H9 (cell line): ENCODE measurements around the gene TOR1B. TPM values are rescaled to one million over a fixed set of nuclear protein-coding genes. Genes with fewer than 3 reads are reported as not detected.

Experiments used
- DNase-seq: peaks from one replicate; pipeline ENCODE4 v3.0.0-alpha.2; 2017
- H2AFZ ChIP-seq: one replicate; pipeline ENCODE4 v1.6.1; 2013; ENCODE audit warnings: mild to moderate bottlenecking, low read length, control low read depth, moderate library complexity
- H2AK5ac ChIP-seq: 2 replicates; pipeline ENCODE4 v1.6.1; 2013; ENCODE audit warnings: low read length, control low read depth, mixed read lengths; ENCODE audit not compliant: insufficient read length
- H2BK120ac ChIP-seq: one replicate; pipeline ENCODE4 v1.6.1; 2013; ENCODE audit warnings: low read depth, mild to moderate bottlenecking, low read length, control low read depth, inconsistent platforms; ENCODE audit not compliant: poor library complexity, severe bottlenecking
- H2BK12ac ChIP-seq: 2 replicates; pipeline ENCODE4 v1.6.1; 2013; ENCODE audit warnings: low read length, control low read depth, mixed read lengths, low read depth; ENCODE audit not compliant: insufficient read length
- H2BK15ac ChIP-seq: 2 replicates; pipeline ENCODE4 v1.6.1; 2013; ENCODE audit warnings: low read depth, low read length, control low read depth
- H2BK20ac ChIP-seq: one replicate; pipeline ENCODE4 v1.6.1; 2013; ENCODE audit warnings: low read depth, mild to moderate bottlenecking, low read length, control low read depth, inconsistent platforms; ENCODE audit not compliant: poor library complexity, severe bottlenecking
- H2BK5ac ChIP-seq: 2 replicates; pipeline ENCODE4 v1.6.1; 2013; ENCODE audit warnings: low read length, control low read depth, mixed read lengths; ENCODE audit not compliant: insufficient read length
- H3K14ac ChIP-seq: 2 replicates; pipeline ENCODE4 v1.6.1; 2013; ENCODE audit warnings: low read length, control low read depth; ENCODE audit not compliant: insufficient read depth
- H3K18ac ChIP-seq: 2 replicates; pipeline ENCODE4 v1.6.1; 2013; ENCODE audit warnings: low read depth, mild to moderate bottlenecking, mixed read lengths, low read length, control low read depth; ENCODE audit not compliant: insufficient read length
- H3K23ac ChIP-seq: 2 replicates; pipeline ENCODE4 v1.6.1; 2013; ENCODE audit warnings: low read length, control low read depth, mixed read lengths, low read depth; ENCODE audit not compliant: insufficient read length
- H3K23me2 ChIP-seq: 2 replicates; pipeline ENCODE4 v1.6.1; 2013; ENCODE audit warnings: low read depth, mild to moderate bottlenecking, mixed read lengths, low read length, control low read depth; ENCODE audit not compliant: insufficient read length, poor library complexity, severe bottlenecking
- H3K27ac ChIP-seq: 2 replicates; pipeline ENCODE4 v1.5.1; 2013; ENCODE audit warnings: low read length, control low read depth, mixed read lengths, low read depth; ENCODE audit not compliant: insufficient read length
- H3K27me3 ChIP-seq: 2 replicates; pipeline ENCODE4 v1.6.1; 2013; ENCODE audit warnings: low read length, control low read depth, inconsistent platforms; ENCODE audit not compliant: insufficient read depth
- H3K4ac ChIP-seq: 2 replicates; pipeline ENCODE4 v1.6.1; 2013; ENCODE audit warnings: low read depth, mild to moderate bottlenecking, control low read depth, inconsistent platforms, low read length, moderate library complexity
- H3K4me1 ChIP-seq: 2 replicates; pipeline ENCODE4 v1.6.1; 2013; ENCODE audit warnings: low read length, control low read depth, inconsistent platforms; ENCODE audit not compliant: insufficient read depth
- H3K4me2 ChIP-seq: 2 replicates; pipeline ENCODE4 v1.6.1; 2013; ENCODE audit warnings: low read length, control low read depth, mixed read lengths; ENCODE audit not compliant: insufficient read length, insufficient read depth
- H3K56ac ChIP-seq: 2 replicates; pipeline ENCODE4 v1.6.1; 2013; ENCODE audit warnings: low read depth, mild to moderate bottlenecking, mixed read lengths, low read length, control low read depth; ENCODE audit not compliant: insufficient read length
- H3K79me1 ChIP-seq: 2 replicates; pipeline ENCODE4 v1.6.1; 2013; ENCODE audit warnings: low read depth, mild to moderate bottlenecking, moderate library complexity, low read length, control low read depth, inconsistent platforms; ENCODE audit not compliant: insufficient read depth, poor library complexity, severe bottlenecking
- H3K79me2 ChIP-seq: 2 replicates; pipeline ENCODE4 v1.6.1; 2013; ENCODE audit warnings: low read length, control low read depth, inconsistent platforms; ENCODE audit not compliant: insufficient read depth
- H3K9ac ChIP-seq: 2 replicates; pipeline ENCODE4 v1.6.1; 2013; ENCODE audit warnings: low read length, control low read depth, mixed read lengths; ENCODE audit not compliant: insufficient read length; ENCODE audit errors: extremely low read depth
- H3K9me3 ChIP-seq: one replicate; pipeline ENCODE4 v1.6.1; 2013; ENCODE audit warnings: low read depth, low read length, inconsistent platforms; ENCODE audit not compliant: control insufficient read depth
- H3T11ph ChIP-seq: one replicate; pipeline ENCODE4 v1.6.1; 2013; ENCODE audit warnings: mild to moderate bottlenecking, low read length, control low read depth, inconsistent platforms
- H4K20me1 ChIP-seq: one replicate; pipeline ENCODE4 v1.6.1; 2013; ENCODE audit not compliant: control insufficient read depth, insufficient read length, insufficient read depth
- H4K5ac ChIP-seq: 2 replicates; pipeline ENCODE4 v1.6.1; 2013; ENCODE audit warnings: low read depth, mild to moderate bottlenecking, mixed read lengths, low read length, control low read depth; ENCODE audit not compliant: insufficient read length
- H4K8ac ChIP-seq: replicated peaks from 2 replicates; pipeline ENCODE4 v1.6.1; 2013; ENCODE audit warnings: low read length, control low read depth, mixed read lengths, low read depth; ENCODE audit not compliant: insufficient read length
- H4K91ac ChIP-seq: 2 replicates; pipeline ENCODE4 v1.6.1; 2013; ENCODE audit warnings: low read depth, mild to moderate bottlenecking, moderate library complexity, mixed read lengths, low read length, control low read depth; ENCODE audit not compliant: insufficient read length
- H3K27ac Mint-ChIP-seq, 3 experiments: 2 replicates in 2 of 3; 3 replicates in 1 of 3; pipeline ENCODE4 v1.8.0; 2020 to 2021; ENCODE audit warnings: mixed read lengths in 3 of 3, mild to moderate bottlenecking in 1 of 3, moderate library complexity in 1 of 3
- H3K27me3 Mint-ChIP-seq: 2 replicates; pipeline ENCODE4 v1.8.0; 2021; ENCODE audit warnings: low read depth, mild to moderate bottlenecking, moderate library complexity, mixed read lengths
- H3K36me3 Mint-ChIP-seq, 3 experiments: 2 replicates in 2 of 3; 3 replicates in 1 of 3; pipeline ENCODE4 v1.8.0; 2020 to 2021; ENCODE audit warnings: low read depth in 3 of 3, mixed read lengths in 3 of 3; ENCODE audit not compliant: insufficient read depth in 1 of 3
- H3K4me1 Mint-ChIP-seq, 2 experiments: 2 replicates each; pipeline ENCODE4 v1.8.0; 2020; ENCODE audit warnings: mixed read lengths in 2 of 2
- H3K4me3 Mint-ChIP-seq, 2 experiments: 2 replicates in 1 of 2; 3 replicates in 1 of 2; pipeline ENCODE4 v1.8.0; 2020 to 2021; ENCODE audit warnings: mild to moderate bottlenecking in 2 of 2, mixed read lengths in 2 of 2, moderate library complexity in 1 of 2
- H3K9me3 Mint-ChIP-seq, 2 experiments: 2 replicates in 1 of 2; 3 replicates in 1 of 2; pipeline ENCODE4 v1.8.0; 2020; ENCODE audit warnings: mild to moderate bottlenecking in 2 of 2, mixed read lengths in 2 of 2, moderate library complexity in 1 of 2
- WGBS: extraction: QIAGEN DNeasy Blood & Tissue Kit; methylation state at CpG from one replicate; pipeline ENCODE4 v1.1.7; 2013; ENCODE audit warnings: missing lambda C conversion rate, low lambda C conversion rate, mixed read lengths; ENCODE audit not compliant: insufficient read length; ENCODE audit errors: extremely low coverage; 5-methylcytosine and 5-hydroxymethylcytosine counted together
- total RNA-seq: library from RNA; stranded (reverse); gene quantifications from 2 replicates; pipeline ENCODE4 v1.2.1, GENCODE V29; 2021
- TF ChIP-seq, protein P1 (sequence below): fragments of 200-600 bp; sonication (generic); conservative IDR thresholded peaks from 3 replicates; pipeline ENCODE4 v1.8.0; 2021; ENCODE audit warnings: antibody characterized with exemption, mild to moderate bottlenecking

The TOR1B gene
- total RNA-seq, 1 experiment from 2014 or later = 18.1 TPM

DNA sequence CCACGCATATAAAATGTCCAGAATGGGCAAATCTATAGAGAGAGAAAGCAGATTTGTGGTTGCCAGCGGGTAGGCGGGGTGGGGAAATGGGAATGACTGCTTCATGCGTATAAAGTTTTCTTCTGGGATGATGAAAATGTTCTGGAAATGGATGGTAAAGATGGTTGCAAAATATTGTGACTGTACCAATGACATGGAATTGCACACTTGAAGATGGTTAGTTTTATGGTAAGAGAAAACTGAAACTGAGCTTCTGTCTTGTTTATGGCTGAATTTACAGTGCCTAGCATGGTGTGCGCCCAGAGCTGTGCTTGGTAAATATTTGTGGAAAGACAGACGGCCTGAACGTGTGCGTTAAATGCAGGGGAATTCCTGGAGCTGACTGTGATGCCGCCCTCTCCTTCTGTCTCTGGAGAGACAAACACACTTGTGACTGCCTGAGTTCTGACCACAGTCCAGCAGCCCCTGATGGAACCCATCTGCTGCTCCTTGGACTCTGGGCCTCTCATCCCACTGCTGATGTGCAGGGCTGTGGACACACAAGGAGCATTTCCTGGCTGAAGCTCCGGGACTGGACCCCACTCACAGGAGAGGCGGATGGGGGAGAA, 41.6 kb upstream of the TOR1B start:
- Mint-ChIP-seq H3K36me3 (no peaks in the 10 kb centered on the region), H3K27ac (no peak overlapping the region; a peak in 1 of 7 replicates), H3K4me1 (peaks cover 6 to 10% of the 10 kb centered on the region in 2 experiments; a peak in 3 of 4 replicates), H3K9me3 (no peaks in the 10 kb centered on the region), H3K27me3 (no peaks in the 10 kb centered on the region; the same call in 1 of the 2 replicates), H3K4me3 (no peak overlapping the region)
- Histone ChIP-seq H3K14ac (peak overlapping the region; percentile 8; the same call in 1 of the 2 replicates), H3K56ac (no peak overlapping the region), H4K20me1 (no peaks in the 10 kb centered on the region), H2BK12ac (peak overlapping the region; percentile 8), H3K9ac (no peak overlapping the region), H3K23me2 (no peaks in the 10 kb centered on the region), H4K91ac (no peak overlapping the region), H3K4me1 (no peaks in the 10 kb centered on the region; the same call in 1 of the 2 replicates), H3K4ac (no peak overlapping the region), H3T11ph (no peak overlapping the region), H2BK15ac (no peak overlapping the region), H2BK5ac (no peak overlapping the region), H3K18ac (peak overlapping the region; percentile 43), H4K5ac (no peak overlapping the region), H3K27ac (no peak overlapping the region), H3K9me3 (no peaks in the 10 kb centered on the region), H3K79me2 (no peaks in the 10 kb centered on the region), H3K23ac (no peak overlapping the region), H4K8ac (peak overlapping the region; percentile 56), H3K79me1 (no peaks in the 10 kb centered on the region), H2BK20ac (no peak overlapping the region), H2AK5ac (no peak overlapping the region), H2AFZ (no peak overlapping the region), H3K27me3 (no peaks in the 10 kb centered on the region), H2BK120ac (no peak overlapping the region), H3K4me2 (no peak overlapping the region)
- no CpG with 5 or more reads among the region's 11 CpGs for WGBS
- DNase-seq = no peak
- TF ChIP-seq, protein P1, sequence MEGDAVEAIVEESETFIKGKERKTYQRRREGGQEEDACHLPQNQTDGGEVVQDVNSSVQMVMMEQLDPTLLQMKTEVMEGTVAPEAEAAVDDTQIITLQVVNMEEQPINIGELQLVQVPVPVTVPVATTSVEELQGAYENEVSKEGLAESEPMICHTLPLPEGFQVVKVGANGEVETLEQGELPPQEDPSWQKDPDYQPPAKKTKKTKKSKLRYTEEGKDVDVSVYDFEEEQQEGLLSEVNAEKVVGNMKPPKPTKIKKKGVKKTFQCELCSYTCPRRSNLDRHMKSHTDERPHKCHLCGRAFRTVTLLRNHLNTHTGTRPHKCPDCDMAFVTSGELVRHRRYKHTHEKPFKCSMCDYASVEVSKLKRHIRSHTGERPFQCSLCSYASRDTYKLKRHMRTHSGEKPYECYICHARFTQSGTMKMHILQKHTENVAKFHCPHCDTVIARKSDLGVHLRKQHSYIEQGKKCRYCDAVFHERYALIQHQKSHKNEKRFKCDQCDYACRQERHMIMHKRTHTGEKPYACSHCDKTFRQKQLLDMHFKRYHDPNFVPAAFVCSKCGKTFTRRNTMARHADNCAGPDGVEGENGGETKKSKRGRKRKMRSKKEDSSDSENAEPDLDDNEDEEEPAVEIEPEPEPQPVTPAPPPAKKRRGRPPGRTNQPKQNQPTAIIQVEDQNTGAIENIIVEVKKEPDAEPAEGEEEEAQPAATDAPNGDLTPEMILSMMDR = no peak
